GM23338 (cell line): Measurements from ENCODE around the gene PHC2. TPM values are rescaled to one million over a fixed set of nuclear protein-coding genes. Genes with fewer than 3 reads are reported as not detected.

Experiments used
- ATAC-seq: fragments of 200-7000 bp; cut with Tn5 transposase; 3 replicates; pipeline ENCODE4 v1.9.1; 2020
- DNase-seq: peaks from one replicate; pipeline ENCODE4 v3.0.0-alpha.2; 2015; ENCODE audit warnings: low spot score
- H2AFZ ChIP-seq: fragments of 200-600 bp; sonication (generic); 2 replicates; pipeline ENCODE4 v1.8.0; 2016; ENCODE audit warnings: antibody characterized with exemption, mild to moderate bottlenecking, moderate library complexity
- H3F3A ChIP-seq: fragments of 200-600 bp; sonication (generic); replicated peaks from 2 replicates; pipeline ENCODE4 v1.8.0; 2017; ENCODE audit warnings: antibody characterized with exemption, mixed run types, low read depth
- H3K27ac ChIP-seq: fragments of 200-600 bp; sonication (generic); 2 replicates; pipeline ENCODE4 v1.6.1; 2016; ENCODE audit warnings: low read depth
- H3K27me3 ChIP-seq: fragments of 200-600 bp; sonication (generic); 2 replicates; pipeline ENCODE4 v1.8.0; 2016; ENCODE audit warnings: mild to moderate bottlenecking, mixed run types, moderate library complexity; ENCODE audit not compliant: insufficient read depth
- H3K36me3 ChIP-seq: fragments of 200-600 bp; sonication (generic); 2 replicates; pipeline ENCODE4 v1.8.0; 2016; ENCODE audit warnings: mild to moderate bottlenecking; ENCODE audit not compliant: insufficient read depth
- H3K4me1 ChIP-seq: fragments of 200-600 bp; sonication (generic); 2 replicates; pipeline ENCODE4 v1.8.0; 2016; ENCODE audit warnings: mild to moderate bottlenecking, moderate library complexity; ENCODE audit not compliant: insufficient read depth
- H3K4me2 ChIP-seq: fragments of 200-600 bp; sonication (generic); 2 replicates; pipeline ENCODE4 v1.7.1; 2017; ENCODE audit warnings: mixed run types
- H3K4me3 ChIP-seq: fragments of 200-600 bp; sonication (generic); 2 replicates; pipeline ENCODE4 v1.6.1; 2016; ENCODE audit warnings: mixed run types
- H3K79me2 ChIP-seq: fragments of 200-600 bp; sonication (generic); replicated peaks from 2 replicates; pipeline ENCODE4 v1.8.0; 2017; ENCODE audit warnings: mild to moderate bottlenecking; ENCODE audit not compliant: insufficient read depth
- H3K9me2 ChIP-seq: fragments of 200-600 bp; sonication (generic); 2 replicates; pipeline ENCODE4 v1.8.0; 2017; ENCODE audit not compliant: insufficient read depth
- H4K20me1 ChIP-seq: fragments of 200-600 bp; sonication (generic); replicated peaks from 2 replicates; pipeline ENCODE4 v1.8.0; 2017; ENCODE audit warnings: mild to moderate bottlenecking; ENCODE audit not compliant: insufficient read depth
- H3K27ac Mint-ChIP-seq: 2 replicates; pipeline ENCODE4 v1.8.0; 2020; ENCODE audit warnings: inconsistent platforms, mild to moderate bottlenecking, moderate library complexity, mixed read lengths
- H3K27me3 Mint-ChIP-seq: 3 replicates; pipeline ENCODE4 v1.8.0; 2022; ENCODE audit warnings: low read depth, mild to moderate bottlenecking, moderate library complexity, mixed read lengths, inconsistent platforms; ENCODE audit not compliant: insufficient read depth, poor library complexity
- H3K36me3 Mint-ChIP-seq: 3 replicates; pipeline ENCODE4 v1.8.0; 2021; ENCODE audit warnings: low read depth, mild to moderate bottlenecking, inconsistent platforms, moderate library complexity, mixed read lengths
- H3K4me1 Mint-ChIP-seq: 3 replicates; pipeline ENCODE4 v1.8.0; 2020; ENCODE audit warnings: mild to moderate bottlenecking, inconsistent platforms, mixed read lengths
- H3K4me3 Mint-ChIP-seq: 3 replicates; pipeline ENCODE4 v1.8.0; 2021; ENCODE audit warnings: moderate library complexity, mild to moderate bottlenecking, inconsistent platforms, mixed read lengths
- H3K9me3 Mint-ChIP-seq: 3 replicates; pipeline ENCODE4 v1.8.0; 2020; ENCODE audit warnings: moderate library complexity, mild to moderate bottlenecking, inconsistent platforms, mixed read lengths
- CREB1 ChIP-seq: fragments of 250-450 bp; sonication (Bioruptor Pico); IDR thresholded peaks from 2 replicates; pipeline ENCODE4 v1.5.0; 2020; ENCODE audit warnings: low read depth, mild to moderate bottlenecking, moderate library complexity
- CTCF ChIP-seq, 2 experiments: fragments of 200-600 bp in 1 of 2; sonication (generic) in 1 of 2; conservative IDR thresholded peaks; 2 replicates each; pipeline versions ENCODE4 v1.5.1 to v1.6.1; 2016 to 2017; ENCODE audit warnings: antibody characterized with exemption in 2 of 2, low read depth in 2 of 2, mild to moderate bottlenecking in 2 of 2, moderate library complexity in 1 of 2
- EZH2 ChIP-seq: fragments of 200-600 bp; sonication (generic); IDR thresholded peaks from one replicate; pipeline ENCODE4 v1.8.0; 2017; ENCODE audit warnings: antibody characterized with exemption, mild to moderate bottlenecking, low read depth; ENCODE audit not compliant: unreplicated experiment
- EZH2phosphoT487 ChIP-seq: fragments of 200-600 bp; sonication (generic); IDR thresholded peaks from one replicate; pipeline ENCODE4 v1.8.1; 2018; ENCODE audit warnings: antibody characterized with exemption; ENCODE audit not compliant: unreplicated experiment
- JUNB ChIP-seq: IDR thresholded peaks from one replicate; pipeline ENCODE4 v1.6.1; 2016; ENCODE audit warnings: antibody characterized with exemption; ENCODE audit not compliant: unreplicated experiment
- NANOG ChIP-seq: IDR thresholded peaks from 2 replicates; pipeline ENCODE4 v1.6.1; 2016; ENCODE audit warnings: antibody characterized with exemption, borderline replicate concordance
- POLR2AphosphoS5 ChIP-seq: IDR thresholded peaks from 2 replicates; pipeline ENCODE4 v1.6.1; 2016; ENCODE audit warnings: antibody characterized with exemption, low read depth
- REST ChIP-seq: IDR thresholded peaks from one replicate; pipeline ENCODE4 v1.6.1; 2018; ENCODE audit warnings: antibody characterized with exemption; ENCODE audit not compliant: unreplicated experiment
- STAT1 ChIP-seq: IDR thresholded peaks from one replicate; pipeline ENCODE4 v1.6.1; 2016; ENCODE audit warnings: antibody characterized with exemption; ENCODE audit not compliant: unreplicated experiment
- ZNF114 ChIP-seq: fragments of 250-450 bp; sonication (Bioruptor Pico); IDR thresholded peaks from 2 replicates; pipeline ENCODE4 v1.5.0; 2020; ENCODE audit warnings: mild to moderate bottlenecking, moderate library complexity
- ZNF331 ChIP-seq: fragments of 250-450 bp; sonication (Bioruptor Pico); IDR thresholded peaks from 2 replicates; pipeline ENCODE4 v1.5.0; 2020; ENCODE audit warnings: low read depth, mild to moderate bottlenecking, moderate library complexity
- ZNF462 ChIP-seq: fragments of 250-450 bp; sonication (Bioruptor Pico); IDR thresholded peaks from 2 replicates; pipeline ENCODE4 v1.5.0; 2020; ENCODE audit warnings: mild to moderate bottlenecking, moderate library complexity
- polyA plus RNA-seq: library from polyadenylated mRNA; unstranded; fragments of >200 nt; fragmentation: Nextera tagmentation; extraction: Ambion mirVana; gene quantifications from 2 replicates; pipeline ENCODE4 v1.2.1, GENCODE V29; 2016
- total RNA-seq: library from RNA; depleted of rRNA; stranded (reverse); fragments of >200 nt; shearing (Covaris generic); gene quantifications from 2 replicates; pipeline ENCODE4 v1.2.3, GENCODE V29; 2014

The PHC2 gene
- total and polyA plus RNA-seq, 2 experiments from 2014 or later: 1.7 to 7.3 TPM

GRCh38 chr1:33399375-33399774, 31.5 kb downstream of the PHC2 start:
- no peaks in the 10 kb centered on the region; the same call in 1 of the 2 replicates for H3K9me2 ChIP-seq
- H3K36me3 ChIP-seq: no peaks in the 10 kb centered on the region
- no peaks in the 10 kb centered on the region; the same call in 1 of the 3 replicates for H3K9me3 Mint-ChIP-seq
- no peaks in the 10 kb centered on the region for H3K4me1 ChIP-seq
- no peak overlapping the region for H3K27ac Mint-ChIP-seq
- no peak overlapping the region for H3K4me3 ChIP-seq
- H3K4me1 Mint-ChIP-seq: no peaks in the 10 kb centered on the region
- no peaks in the 10 kb centered on the region for H3K79me2 ChIP-seq
- no peaks in the 10 kb centered on the region for H3K27me3 Mint-ChIP-seq
- H3K4me3 Mint-ChIP-seq: no peak overlapping the region
- no peak overlapping the region for H3K4me2 ChIP-seq
- ATAC-seq (no peak), DNase-seq (no peak)
- H2AFZ ChIP-seq: no peak overlapping the region
- TF ChIP-seq CTCF (conservative IDR thresholded peaks at IDR 0.05; ENCODE audit: low read depth in 2 of 2) (no peak), NANOG (no peak), EZH2phosphoT487 (no peak), ZNF462 (CRISPR knock-in tag) (no peak), EZH2 (no peak), STAT1 (no peak), ZNF331 (CRISPR knock-in tag) (no peak), JUNB (no peak), ZNF114 (no peak), POLR2AphosphoS5 (no peak), REST (no peak), CREB1 (CRISPR knock-in tag) (no peak)
- H3K27me3 ChIP-seq: no peaks in the 10 kb centered on the region
- H3K36me3 Mint-ChIP-seq: no peaks in the 10 kb centered on the region
- H4K20me1 ChIP-seq: no peaks in the 10 kb centered on the region
- H3F3A ChIP-seq: no peaks in the 10 kb centered on the region
- H3K27ac ChIP-seq: no peak overlapping the region
